Measurements from ENCODE around the gene KRT1.

GRCh38 chr12:52692254-52692653, 12.0 kb upstream of the KRT1 start:
- TF ChIP-seq, protein P1, sequence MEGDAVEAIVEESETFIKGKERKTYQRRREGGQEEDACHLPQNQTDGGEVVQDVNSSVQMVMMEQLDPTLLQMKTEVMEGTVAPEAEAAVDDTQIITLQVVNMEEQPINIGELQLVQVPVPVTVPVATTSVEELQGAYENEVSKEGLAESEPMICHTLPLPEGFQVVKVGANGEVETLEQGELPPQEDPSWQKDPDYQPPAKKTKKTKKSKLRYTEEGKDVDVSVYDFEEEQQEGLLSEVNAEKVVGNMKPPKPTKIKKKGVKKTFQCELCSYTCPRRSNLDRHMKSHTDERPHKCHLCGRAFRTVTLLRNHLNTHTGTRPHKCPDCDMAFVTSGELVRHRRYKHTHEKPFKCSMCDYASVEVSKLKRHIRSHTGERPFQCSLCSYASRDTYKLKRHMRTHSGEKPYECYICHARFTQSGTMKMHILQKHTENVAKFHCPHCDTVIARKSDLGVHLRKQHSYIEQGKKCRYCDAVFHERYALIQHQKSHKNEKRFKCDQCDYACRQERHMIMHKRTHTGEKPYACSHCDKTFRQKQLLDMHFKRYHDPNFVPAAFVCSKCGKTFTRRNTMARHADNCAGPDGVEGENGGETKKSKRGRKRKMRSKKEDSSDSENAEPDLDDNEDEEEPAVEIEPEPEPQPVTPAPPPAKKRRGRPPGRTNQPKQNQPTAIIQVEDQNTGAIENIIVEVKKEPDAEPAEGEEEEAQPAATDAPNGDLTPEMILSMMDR (IDR thresholded peaks at IDR 0.05), result no peak
- TF ChIP-seq EZH2 (IDR thresholded peaks at IDR 0.05; ENCODE audit: borderline replicate concordance, insufficient read depth, low read depth, low read length, poor library complexity, severe bottlenecking), result no peak
